HL-60 (cell line): ENCODE measurements around the gene WDR43.
A peak's percentile ranks its signal among the peaks of the same experiment; 100 is the strongest.
"Not testable (repeated sequence)": the region's sequence is repeated elsewhere in the genome, so short reads cannot be mapped to it uniquely, and the experiment has no call there.

Experiments
- DNase-seq, 2 experiments: peaks; one replicate each; pipeline ENCODE4 v3.0.0-alpha.2; 2010 to 2020; ENCODE audit warnings: low read depth in 1 of 2, low spot score in 1 of 2
- H3K27ac ChIP-seq: fragments of 250-450 bp; sonication (Bioruptor Pico); replicated peaks from 2 replicates; pipeline ENCODE4 v1.5.1; 2020; ENCODE audit warnings: mild to moderate bottlenecking, moderate library complexity
- H3K27me3 ChIP-seq: fragments of 250-450 bp; sonication (Bioruptor Pico); 2 replicates; pipeline ENCODE4 v1.5.1; 2021; ENCODE audit warnings: mild to moderate bottlenecking, moderate library complexity; ENCODE audit not compliant: insufficient read depth, poor library complexity, severe bottlenecking
- H3K4me3 ChIP-seq: replicated peaks from 2 replicates; pipeline ENCODE4 v1.5.1; 2011; ENCODE audit warnings: mild to moderate bottlenecking, control low read depth, low read length; ENCODE audit not compliant: insufficient read depth
- GABPA ChIP-seq: IDR thresholded peaks from 2 replicates; pipeline ENCODE4 v1.6.1; 2012; ENCODE audit warnings: low read depth
- POLR2AphosphoS5 ChIP-seq: IDR thresholded peaks from 2 replicates; pipeline ENCODE4 v1.6.1; 2012; ENCODE audit warnings: low read depth
- SPI1 ChIP-seq: IDR thresholded peaks from 2 replicates; pipeline ENCODE4 v1.6.1; 2012; ENCODE audit warnings: low read depth, mild to moderate bottlenecking, borderline replicate concordance
- TF ChIP-seq, protein P1 (sequence below): IDR thresholded peaks from one replicate; pipeline ENCODE4 v1.5.1; 2011; ENCODE audit warnings: low read length, control low read depth, inconsistent platforms; ENCODE audit not compliant: insufficient read depth
- TF ChIP-seq, protein P2 (sequence below): IDR thresholded peaks from 2 replicates; pipeline ENCODE4 v1.6.1; 2012; ENCODE audit warnings: low read depth; ENCODE audit not compliant: insufficient replicate concordance

Gene WDR43

DNA sequence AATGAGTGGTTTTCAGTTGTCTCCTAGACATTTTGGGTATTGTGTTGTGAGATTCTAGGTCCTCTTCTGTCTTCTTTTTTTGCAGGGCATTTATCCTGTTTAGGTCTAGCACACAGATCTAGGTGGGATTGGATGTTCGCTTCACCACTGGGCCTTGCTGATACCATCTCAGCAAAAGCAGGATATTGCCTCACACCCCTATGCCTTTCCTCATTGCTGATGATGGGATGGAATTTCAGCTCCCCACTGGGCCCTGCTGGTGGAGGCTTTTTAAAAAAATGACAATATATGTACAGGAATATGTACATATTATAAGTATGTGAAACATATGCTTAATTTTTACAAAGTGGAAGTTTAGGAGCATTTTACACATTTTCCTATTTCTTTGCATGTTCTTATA, 81.2 kb downstream of the WDR43 start:
- Histone ChIP-seq H3K27me3 (no peaks in the 10 kb centered on the region), H3K27ac (no peak overlapping the region), H3K4me3 (no peak overlapping the region)
- DNase-seq, result no peak
- TF ChIP-seq SPI1 (no peak), GABPA (no peak), POLR2AphosphoS5 (no peak)
- TF ChIP-seq, protein P1, sequence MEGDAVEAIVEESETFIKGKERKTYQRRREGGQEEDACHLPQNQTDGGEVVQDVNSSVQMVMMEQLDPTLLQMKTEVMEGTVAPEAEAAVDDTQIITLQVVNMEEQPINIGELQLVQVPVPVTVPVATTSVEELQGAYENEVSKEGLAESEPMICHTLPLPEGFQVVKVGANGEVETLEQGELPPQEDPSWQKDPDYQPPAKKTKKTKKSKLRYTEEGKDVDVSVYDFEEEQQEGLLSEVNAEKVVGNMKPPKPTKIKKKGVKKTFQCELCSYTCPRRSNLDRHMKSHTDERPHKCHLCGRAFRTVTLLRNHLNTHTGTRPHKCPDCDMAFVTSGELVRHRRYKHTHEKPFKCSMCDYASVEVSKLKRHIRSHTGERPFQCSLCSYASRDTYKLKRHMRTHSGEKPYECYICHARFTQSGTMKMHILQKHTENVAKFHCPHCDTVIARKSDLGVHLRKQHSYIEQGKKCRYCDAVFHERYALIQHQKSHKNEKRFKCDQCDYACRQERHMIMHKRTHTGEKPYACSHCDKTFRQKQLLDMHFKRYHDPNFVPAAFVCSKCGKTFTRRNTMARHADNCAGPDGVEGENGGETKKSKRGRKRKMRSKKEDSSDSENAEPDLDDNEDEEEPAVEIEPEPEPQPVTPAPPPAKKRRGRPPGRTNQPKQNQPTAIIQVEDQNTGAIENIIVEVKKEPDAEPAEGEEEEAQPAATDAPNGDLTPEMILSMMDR, result no peak
- TF ChIP-seq, protein P2, sequence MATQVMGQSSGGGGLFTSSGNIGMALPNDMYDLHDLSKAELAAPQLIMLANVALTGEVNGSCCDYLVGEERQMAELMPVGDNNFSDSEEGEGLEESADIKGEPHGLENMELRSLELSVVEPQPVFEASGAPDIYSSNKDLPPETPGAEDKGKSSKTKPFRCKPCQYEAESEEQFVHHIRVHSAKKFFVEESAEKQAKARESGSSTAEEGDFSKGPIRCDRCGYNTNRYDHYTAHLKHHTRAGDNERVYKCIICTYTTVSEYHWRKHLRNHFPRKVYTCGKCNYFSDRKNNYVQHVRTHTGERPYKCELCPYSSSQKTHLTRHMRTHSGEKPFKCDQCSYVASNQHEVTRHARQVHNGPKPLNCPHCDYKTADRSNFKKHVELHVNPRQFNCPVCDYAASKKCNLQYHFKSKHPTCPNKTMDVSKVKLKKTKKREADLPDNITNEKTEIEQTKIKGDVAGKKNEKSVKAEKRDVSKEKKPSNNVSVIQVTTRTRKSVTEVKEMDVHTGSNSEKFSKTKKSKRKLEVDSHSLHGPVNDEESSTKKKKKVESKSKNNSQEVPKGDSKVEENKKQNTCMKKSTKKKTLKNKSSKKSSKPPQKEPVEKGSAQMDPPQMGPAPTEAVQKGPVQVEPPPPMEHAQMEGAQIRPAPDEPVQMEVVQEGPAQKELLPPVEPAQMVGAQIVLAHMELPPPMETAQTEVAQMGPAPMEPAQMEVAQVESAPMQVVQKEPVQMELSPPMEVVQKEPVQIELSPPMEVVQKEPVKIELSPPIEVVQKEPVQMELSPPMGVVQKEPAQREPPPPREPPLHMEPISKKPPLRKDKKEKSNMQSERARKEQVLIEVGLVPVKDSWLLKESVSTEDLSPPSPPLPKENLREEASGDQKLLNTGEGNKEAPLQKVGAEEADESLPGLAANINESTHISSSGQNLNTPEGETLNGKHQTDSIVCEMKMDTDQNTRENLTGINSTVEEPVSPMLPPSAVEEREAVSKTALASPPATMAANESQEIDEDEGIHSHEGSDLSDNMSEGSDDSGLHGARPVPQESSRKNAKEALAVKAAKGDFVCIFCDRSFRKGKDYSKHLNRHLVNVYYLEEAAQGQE, result no peak

DNA sequence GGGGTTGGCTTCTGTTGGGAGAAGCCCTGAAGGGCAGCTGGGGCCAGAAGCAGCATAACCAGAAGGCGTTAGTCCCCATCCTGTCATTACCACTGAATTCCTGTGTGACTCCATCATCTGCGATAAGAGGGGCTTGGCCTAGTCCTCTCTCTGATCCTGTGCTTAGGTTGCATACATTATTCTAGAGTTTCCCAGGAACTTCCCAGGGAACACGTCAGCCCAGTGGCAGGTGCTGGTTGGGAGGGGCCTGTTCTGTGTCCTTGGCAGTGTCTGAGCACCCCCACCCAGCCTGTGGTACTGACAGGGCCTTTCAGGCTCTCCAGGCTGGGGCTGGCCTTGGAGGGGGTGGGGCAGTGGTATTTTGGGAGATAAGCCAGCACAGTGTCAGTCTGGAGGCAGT, 82.1 kb downstream of the WDR43 start:
- no peak overlapping the region for H3K4me3 ChIP-seq
- DNase-seq, result no peak
- TF ChIP-seq, protein P1, result no peak
- TF ChIP-seq POLR2AphosphoS5, result no peak
- no peak for TF ChIP-seq GABPA
- TF ChIP-seq SPI1, result no peak
- TF ChIP-seq, protein P2, result no peak
- H3K27me3 ChIP-seq, result no peaks in the 10 kb centered on the region
- no peak overlapping the region for H3K27ac ChIP-seq

DNA sequence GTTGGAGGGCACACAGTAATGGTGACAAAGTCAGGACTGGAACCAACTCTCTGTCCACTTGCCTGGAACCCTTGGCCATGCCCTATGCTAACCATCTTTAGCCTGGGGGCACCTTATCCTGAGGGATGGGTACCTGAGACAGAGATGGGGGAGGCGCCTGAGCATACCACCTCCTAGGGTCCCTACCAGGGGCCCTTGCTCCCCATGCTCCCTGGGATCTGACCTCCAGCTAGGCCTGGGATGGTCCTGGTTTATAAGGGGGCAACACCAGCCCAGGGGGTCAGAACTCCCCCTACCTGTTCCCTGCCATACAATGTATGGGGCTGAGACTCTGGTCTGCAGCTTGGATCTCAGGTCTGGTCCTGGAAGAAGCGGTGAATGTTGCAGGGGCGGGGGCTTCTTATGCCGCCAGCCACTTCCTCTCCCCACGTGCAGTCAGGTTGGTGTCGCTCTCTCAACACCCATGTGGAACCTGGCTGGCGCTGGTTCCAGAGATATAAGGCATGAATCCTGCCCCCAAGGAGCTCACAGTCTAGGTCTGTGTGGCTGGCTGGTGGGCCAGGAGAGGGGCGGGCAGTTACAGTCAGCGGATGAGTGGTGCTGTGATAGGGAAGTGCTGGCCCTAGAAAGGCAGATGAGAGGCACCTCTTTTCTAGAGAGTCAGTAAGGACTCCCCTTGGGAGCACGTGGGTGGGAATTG, 82.9 kb downstream of the WDR43 start:
- Histone ChIP-seq H3K4me3 (no peak overlapping the region), H3K27me3 (no peaks in the 10 kb centered on the region), H3K27ac (no peak overlapping the region)
- no peak for DNase-seq
- TF ChIP-seq POLR2AphosphoS5, result no peak
- TF ChIP-seq SPI1, result peak; percentile 1; the same call in 1 of the 2 replicates

DNA sequence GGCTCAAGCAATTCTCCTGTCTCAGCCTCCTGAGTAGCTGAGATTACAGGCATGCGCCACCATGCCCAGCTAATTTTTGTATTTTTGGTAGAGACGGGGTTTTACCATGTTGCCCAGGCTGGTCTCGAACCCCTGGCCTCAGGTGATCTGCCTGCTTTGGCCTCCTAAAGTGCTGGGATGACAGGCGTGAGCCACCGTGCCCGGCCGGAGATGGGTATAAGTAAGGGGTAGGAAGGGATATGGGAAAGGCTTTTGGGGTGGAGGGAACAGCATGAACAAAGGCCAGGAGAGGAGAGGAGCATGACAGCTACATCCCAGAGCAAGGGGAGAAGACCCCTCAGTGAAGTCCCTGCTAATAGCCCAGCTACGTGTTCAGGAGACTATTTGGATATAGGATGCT, 83.5 kb downstream of the WDR43 start:
- DNase-seq, H3K4me3 ChIP-seq, H3K27me3 ChIP-seq, H3K27ac ChIP-seq: not testable (repeated sequence)

DNA sequence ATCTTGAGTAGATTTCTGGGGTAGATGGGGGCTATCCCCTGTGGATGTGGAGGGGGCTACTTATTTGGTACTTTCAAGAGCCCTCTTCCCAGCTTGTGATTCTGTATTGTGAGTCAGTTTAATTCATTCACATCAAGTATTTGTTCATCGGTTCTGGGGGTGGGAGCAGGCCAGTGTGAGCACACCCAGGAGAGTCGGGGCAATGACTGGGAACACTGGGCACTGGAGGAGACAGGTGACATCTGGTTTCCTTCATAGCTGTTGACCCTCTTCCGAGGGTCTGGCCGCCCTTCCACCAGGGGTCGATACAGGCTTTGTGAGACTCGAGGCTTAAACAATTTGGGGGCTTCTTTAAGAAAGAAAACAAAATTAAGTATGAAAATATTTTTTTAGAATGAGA, 84.1 kb downstream of the WDR43 start:
- H3K27ac ChIP-seq, result no peak overlapping the region
- TF ChIP-seq POLR2AphosphoS5 (no peak), GABPA (no peak), SPI1 (no peak)
- TF ChIP-seq, protein P2, result no peak
- TF ChIP-seq, protein P1, result no peak
- no peaks in the 10 kb centered on the region for H3K27me3 ChIP-seq
- DNase-seq, result no peak
- H3K4me3 ChIP-seq, result no peak overlapping the region
